HG03025 (cell line): ENCODE data around the gene OLFML1.

ENCODE experiments used
- ATAC-seq: cut with Tn5 transposase; IDR thresholded peaks from one replicate; pipeline ENCODE4 v1.9.1; 2021; ENCODE audit warnings: mild to moderate bottlenecking, moderate library complexity; ENCODE audit not compliant: unreplicated experiment, low FRiP score

OLFML1 gene

DNA sequence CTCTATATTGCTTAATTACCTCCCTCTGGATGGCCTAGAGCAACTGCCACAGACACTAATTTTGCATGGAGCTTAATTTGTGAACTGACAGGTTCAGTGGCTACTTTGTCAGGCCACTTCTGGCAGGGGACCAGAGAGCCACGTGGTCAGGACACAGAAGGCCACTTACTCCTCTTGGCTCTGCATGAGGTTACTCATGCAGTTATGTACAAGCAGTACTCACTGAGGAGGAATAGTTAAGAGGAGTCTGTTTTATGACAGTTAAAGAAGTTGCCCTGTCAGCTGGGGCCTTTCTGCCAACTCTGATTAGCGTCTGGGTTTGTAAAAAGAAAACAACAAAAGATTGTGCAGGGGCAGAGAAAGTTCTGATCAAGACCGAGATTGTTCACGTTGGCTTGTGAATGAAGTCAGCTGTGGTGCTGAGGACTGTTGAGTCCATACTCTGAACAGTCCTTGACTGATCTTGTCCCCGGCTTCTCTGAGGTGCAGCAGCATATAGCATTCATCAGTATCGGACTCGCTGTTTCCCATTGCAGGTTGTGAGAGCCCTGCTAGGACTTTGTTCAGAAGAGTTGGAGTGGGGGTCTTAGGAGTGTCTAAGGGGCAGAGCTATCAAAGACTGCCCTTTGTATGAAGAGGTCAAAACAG lies 69.9 kb downstream of the OLFML1 start:
- no peak for ATAC-seq

DNA sequence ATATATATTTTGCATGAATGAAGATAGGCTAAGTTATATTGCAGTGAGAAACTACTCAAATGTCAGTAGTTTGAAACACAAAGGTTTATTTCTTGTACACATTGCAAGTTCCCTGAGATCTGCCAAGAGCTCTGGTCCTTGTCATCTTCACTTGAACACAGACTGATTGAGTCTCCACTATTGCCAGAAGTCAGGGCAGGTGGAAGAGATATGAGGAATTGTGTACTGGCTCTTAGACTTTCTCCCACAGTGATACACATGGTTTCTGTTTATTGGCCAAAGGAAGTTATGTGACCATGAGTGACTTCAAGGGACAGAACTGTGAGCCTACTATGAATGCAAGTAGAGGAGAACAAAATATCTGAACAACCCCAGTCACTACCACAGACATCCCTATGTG lies 72.7 kb downstream of the OLFML1 start:
- ATAC-seq, result no peak

DNA sequence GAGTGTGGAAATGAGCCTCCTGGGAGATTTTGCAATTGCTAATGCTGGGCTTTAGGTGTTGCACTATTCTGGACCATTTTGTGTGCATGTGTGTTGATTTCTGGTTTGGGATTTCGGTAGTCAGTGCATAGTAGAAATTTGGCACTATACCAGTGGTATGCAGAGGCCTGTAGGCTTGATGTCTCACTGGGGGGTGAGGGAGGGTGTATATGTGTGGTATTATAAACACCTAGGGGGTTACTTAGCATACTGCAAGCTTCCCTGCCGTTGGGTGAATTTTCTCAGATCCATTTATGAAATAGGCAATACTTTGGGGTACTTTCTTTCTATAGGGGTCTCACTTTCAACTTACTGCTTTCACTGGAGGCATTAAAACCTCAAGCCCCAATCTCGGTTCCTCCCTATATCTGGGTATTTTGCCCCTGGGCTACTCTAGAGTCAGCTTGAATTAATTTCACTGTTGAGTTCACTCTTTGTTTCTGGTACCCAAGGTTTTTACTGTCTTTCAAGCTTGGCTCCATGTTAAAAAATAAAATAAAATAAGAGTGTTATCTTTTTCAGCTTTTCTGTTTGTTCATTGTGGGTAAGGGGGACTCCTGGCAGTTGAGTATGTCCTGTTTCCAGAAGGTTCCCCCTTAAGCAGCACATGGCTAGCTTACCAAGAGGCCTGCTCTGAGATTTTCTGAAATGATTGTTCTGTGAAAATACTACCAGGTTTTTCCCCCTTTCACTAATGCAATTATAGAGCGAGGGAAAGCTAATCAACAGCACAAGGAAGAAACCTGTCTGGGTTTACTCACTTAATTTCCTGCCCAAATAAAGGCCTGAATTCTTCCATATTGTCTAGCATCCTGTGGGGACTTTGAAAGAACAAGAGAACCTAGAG lies 74.3 kb downstream of the OLFML1 start:
- no peak for ATAC-seq
